HG03066 (cell line): ENCODE measurements around the gene SVOP.

ENCODE experiments used
- ATAC-seq: cut with Tn5 transposase; IDR thresholded peaks from one replicate; pipeline ENCODE4 v1.9.1; 2021; ENCODE audit warnings: low read depth; ENCODE audit not compliant: unreplicated experiment

The SVOP gene

GRCh38 chr12:108980831-108981618 is 39.8 kb downstream of the SVOP start:
- ATAC-seq = no peak

GRCh38 chr12:108977360-108977759 is 43.5 kb downstream of the SVOP start:
- ATAC-seq = no peak

- ATAC-seq = no peak
Observed at GRCh38 chr12:108975024-108975593, 45.8 kb downstream of the SVOP start.

- ATAC-seq = no peak
Observed at GRCh38 chr12:108973629-108974152, 47.2 kb downstream of the SVOP start.

- ATAC-seq = no peak
Observed at GRCh38 chr12:108972358-108972757, 48.5 kb downstream of the SVOP start.

- ATAC-seq = no peak
Observed at GRCh38 chr12:108969622-108970021, 51.2 kb downstream of the SVOP start.

- ATAC-seq = no peak
Observed at GRCh38 chr12:108967869-108968540, 52.9 kb downstream of the SVOP start.

- no peak for ATAC-seq
Observed at GRCh38 chr12:108966378-108967151, 54.3 kb downstream of the SVOP start.

GRCh38 chr12:108965886-108966285 is 55.0 kb downstream of the SVOP start:
- ATAC-seq = no peak

- ATAC-seq = no peak
Observed at GRCh38 chr12:108964371-108965352, 56.2 kb downstream of the SVOP start.

- no peak for ATAC-seq
Observed at GRCh38 chr12:108962256-108962655, 58.6 kb downstream of the SVOP start.

GRCh38 chr12:108959748-108960655 is 60.9 kb downstream of the SVOP start:
- no peak for ATAC-seq

- ATAC-seq = no peak
Observed at GRCh38 chr12:108955225-108955835, 65.5 kb downstream of the SVOP start.

GRCh38 chr12:108950991-108951739 is 69.7 kb downstream of the SVOP start:
- ATAC-seq = no peak

- no peak for ATAC-seq
Observed at GRCh38 chr12:108949976-108950375, 70.9 kb downstream of the SVOP start.

- no peak for ATAC-seq
Observed at GRCh38 chr12:108948367-108948766, 72.5 kb downstream of the SVOP start.

GRCh38 chr12:108947097-108947496 is 73.8 kb downstream of the SVOP start:
- ATAC-seq = no peak
